Measurements from ENCODE around the gene ARHGAP6. TPM values are rescaled to one million over a fixed set of nuclear protein-coding genes. Genes with fewer than 3 reads are reported as not detected.

ARHGAP6 gene
- total and polyA plus RNA-seq, 9 of the 15 experiments (the other 6 are each of a cell fraction or from before 2014, with no cell fraction given): 12.5 to 63.6 (median 41.8) TPM

DNA sequence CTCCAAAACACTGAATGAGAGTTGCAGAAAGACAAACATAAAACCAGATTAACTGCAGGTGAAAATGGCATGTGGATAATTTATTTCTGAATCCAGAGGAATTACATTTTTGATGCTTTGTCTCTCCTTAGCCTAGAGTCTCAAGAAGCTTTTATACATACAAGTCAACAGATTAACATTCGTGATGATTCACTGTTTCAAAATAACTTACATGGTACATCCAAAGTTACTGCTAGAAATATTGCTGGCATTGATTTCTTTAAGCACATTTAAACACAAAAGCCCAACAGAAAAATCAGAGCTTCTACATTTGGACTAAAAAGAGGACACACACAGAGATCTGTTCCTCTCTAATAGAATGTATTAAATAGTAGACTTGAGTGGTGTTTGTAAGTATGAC lies 266.9 kb downstream of the ARHGAP6 start:
- peaks cover 4% of the 10 kb centered on the region; the same call in 1 of the 3 replicates for H3K36me3 ChIP-seq (ENCODE audit: control insufficient read depth, insufficient read depth, low read length)
- no peaks in the 10 kb centered on the region for H3K27me3 ChIP-seq (ENCODE audit: control insufficient read depth in 2 of 2, insufficient read depth in 2 of 2, low read length in 2 of 2)
- H3K27ac ChIP-seq (ENCODE audit: extremely low read depth, low read depth, low read length): no peak overlapping the region
- no TSS peak for BruUV-seq (replicated peaks)
- ATAC-seq: no peak
- H3K4me1 ChIP-seq (replicated peaks in 1 of 2; ENCODE audit: control insufficient read depth in 2 of 2, insufficient read depth in 2 of 2, low read length in 2 of 2): peaks cover 0 to 40% of the 10 kb centered on the region in 2 experiments; a peak in 3 of 5 replicates
- H3K9me1 ChIP-seq (ENCODE audit: control insufficient read depth, insufficient read depth, low read length): no peaks in the 10 kb centered on the region
- DNase-seq (ENCODE audit: extremely low read depth in 1 of 4, low spot score in 3 of 4): no peak
- no peak for FAIRE-seq
- TF ChIP-seq, protein P1, sequence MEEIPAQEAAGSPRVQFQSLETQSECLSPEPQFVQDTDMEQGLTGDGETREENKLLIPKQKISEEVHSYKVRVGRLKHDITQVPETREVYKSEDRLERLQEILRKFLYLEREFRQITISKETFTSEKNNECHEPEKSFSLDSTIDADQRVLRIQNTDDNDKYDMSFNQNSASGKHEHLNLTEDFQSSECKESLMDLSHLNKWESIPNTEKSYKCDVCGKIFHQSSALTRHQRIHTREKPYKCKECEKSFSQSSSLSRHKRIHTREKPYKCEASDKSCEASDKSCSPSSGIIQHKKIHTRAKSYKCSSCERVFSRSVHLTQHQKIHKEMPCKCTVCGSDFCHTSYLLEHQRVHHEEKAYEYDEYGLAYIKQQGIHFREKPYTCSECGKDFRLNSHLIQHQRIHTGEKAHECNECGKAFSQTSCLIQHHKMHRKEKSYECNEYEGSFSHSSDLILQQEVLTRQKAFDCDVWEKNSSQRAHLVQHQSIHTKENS (CRISPR knock-in tag; IDR thresholded peaks at IDR 0.05): no peak
- no peak for TF ChIP-seq HLTF (IDR thresholded peaks at IDR 0.05)
- TF ChIP-seq, protein P2, sequence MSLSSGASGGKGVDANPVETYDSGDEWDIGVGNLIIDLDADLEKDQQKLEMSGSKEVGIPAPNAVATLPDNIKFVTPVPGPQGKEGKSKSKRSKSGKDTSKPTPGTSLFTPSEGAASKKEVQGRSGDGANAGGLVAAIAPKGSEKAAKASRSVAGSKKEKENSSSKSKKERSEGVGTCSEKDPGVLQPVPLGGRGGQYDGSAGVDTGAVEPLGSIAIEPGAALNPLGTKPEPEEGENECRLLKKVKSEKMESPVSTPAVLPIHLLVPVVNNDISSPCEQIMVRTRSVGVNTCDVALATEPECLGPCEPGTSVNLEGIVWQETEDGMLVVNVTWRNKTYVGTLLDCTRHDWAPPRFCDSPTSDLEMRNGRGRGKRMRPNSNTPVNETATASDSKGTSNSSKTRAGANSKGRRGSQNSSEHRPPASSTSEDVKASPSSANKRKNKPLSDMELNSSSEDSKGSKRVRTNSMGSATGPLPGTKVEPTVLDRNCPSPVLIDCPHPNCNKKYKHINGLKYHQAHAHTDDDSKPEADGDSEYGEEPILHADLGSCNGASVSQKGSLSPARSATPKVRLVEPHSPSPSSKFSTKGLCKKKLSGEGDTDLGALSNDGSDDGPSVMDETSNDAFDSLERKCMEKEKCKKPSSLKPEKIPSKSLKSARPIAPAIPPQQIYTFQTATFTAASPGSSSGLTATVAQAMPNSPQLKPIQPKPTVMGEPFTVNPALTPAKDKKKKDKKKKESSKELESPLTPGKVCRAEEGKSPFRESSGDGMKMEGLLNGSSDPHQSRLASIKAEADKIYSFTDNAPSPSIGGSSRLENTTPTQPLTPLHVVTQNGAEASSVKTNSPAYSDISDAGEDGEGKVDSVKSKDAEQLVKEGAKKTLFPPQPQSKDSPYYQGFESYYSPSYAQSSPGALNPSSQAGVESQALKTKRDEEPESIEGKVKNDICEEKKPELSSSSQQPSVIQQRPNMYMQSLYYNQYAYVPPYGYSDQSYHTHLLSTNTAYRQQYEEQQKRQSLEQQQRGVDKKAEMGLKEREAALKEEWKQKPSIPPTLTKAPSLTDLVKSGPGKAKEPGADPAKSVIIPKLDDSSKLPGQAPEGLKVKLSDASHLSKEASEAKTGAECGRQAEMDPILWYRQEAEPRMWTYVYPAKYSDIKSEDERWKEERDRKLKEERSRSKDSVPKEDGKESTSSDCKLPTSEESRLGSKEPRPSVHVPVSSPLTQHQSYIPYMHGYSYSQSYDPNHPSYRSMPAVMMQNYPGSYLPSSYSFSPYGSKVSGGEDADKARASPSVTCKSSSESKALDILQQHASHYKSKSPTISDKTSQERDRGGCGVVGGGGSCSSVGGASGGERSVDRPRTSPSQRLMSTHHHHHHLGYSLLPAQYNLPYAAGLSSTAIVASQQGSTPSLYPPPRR (CRISPR knock-in tag; IDR thresholded peaks at IDR 0.05; ENCODE audit: borderline replicate concordance): no peak
- no peak for TF ChIP-seq ZNF696 (CRISPR knock-in tag; conservative IDR thresholded peaks at IDR 0.05)
- no peak for TF ChIP-seq SMAD2 (IDR thresholded peaks at IDR 0.05; ENCODE audit: low read depth, low read length)
- TF ChIP-seq NELFE (IDR thresholded peaks at IDR 0.05; ENCODE audit: insufficient read depth, insufficient read length): no peak
- no peaks in the 10 kb centered on the region for H3K9me3 ChIP-seq (replicated peaks; ENCODE audit: control insufficient read depth, insufficient read depth, low read depth, low read length)
- no peaks in the 10 kb centered on the region for H4K20me1 ChIP-seq (replicated peaks; ENCODE audit: control insufficient read depth, insufficient read depth, low read length)
- H3K4me3 ChIP-seq: no peak overlapping the region
- intact Hi-C loops (cut with micrococcal nuclease) (no loop called here), in situ Hi-C loops (cut with MboI) (loop anchor here (25.0 kb wide), 1 partner anchor 364 kb away; the partner anchor contains the start of gene MSL3)
- no peak overlapping the region for H3K9ac ChIP-seq (ENCODE audit: insufficient read depth in 1 of 2, low read depth in 2 of 2, low read length in 2 of 2)
- CTCF ChIA-PET (ENCODE audit: low intra/inter-chr PET ratio): no interaction called here
- 33% methylated on average over 1 of the region's 1 CpG for WGBS (ENCODE audit: insufficient coverage, low coverage, missing lambda C conversion rate)
- no peak overlapping the region for H2AFZ ChIP-seq (ENCODE audit: low read depth, low read length)
- peaks cover 99% of the 10 kb centered on the region for H3K79me2 ChIP-seq (ENCODE audit: control insufficient read depth, insufficient read depth, low read length)
- no peak overlapping the region for H3K4me2 ChIP-seq (ENCODE audit: insufficient read depth, low read length)
- POLR2A ChIA-PET: interaction anchor here (2.4 kb wide), 1 partner anchor 25 kb away, joined by 5 read pairs; no protein-coding TSS in a partner anchor
